CD4-positive, alpha-beta T cell treated with Interleukin-15 for 1 hour (primary cell): ENCODE results near the gene SHROOM3.

Experiments
- DNase-seq: peaks from one replicate; pipeline ENCODE4 v3.0.0-alpha.2; 2020

Gene SHROOM3

GRCh38 chr4:76729460-76729859 lies 294.4 kb downstream of the SHROOM3 start:
- DNase-seq = no peak

- DNase-seq = no peak
These were observed 295.0 kb downstream of the SHROOM3 start for GRCh38 chr4:76729980-76730379.

GRCh38 chr4:76732246-76732645 lies 297.2 kb downstream of the SHROOM3 start:
- DNase-seq = no peak

GRCh38 chr4:76733068-76733771 lies 298.2 kb downstream of the SHROOM3 start:
- DNase-seq = no peak

GRCh38 chr4:76736414-76736813 lies 301.4 kb downstream of the SHROOM3 start:
- DNase-seq = no peak

GRCh38 chr4:76737180-76737579 lies 302.2 kb downstream of the SHROOM3 start:
- DNase-seq = no peak

GRCh38 chr4:76737771-76738085 lies 302.7 kb downstream of the SHROOM3 start:
- no peak for DNase-seq

- no peak for DNase-seq
These were observed 303.3 kb downstream of the SHROOM3 start for GRCh38 chr4:76738086-76738931.

- DNase-seq = no peak
These were observed 305.2 kb downstream of the SHROOM3 start for GRCh38 chr4:76740192-76740591.

GRCh38 chr4:76740866-76741662 lies 306.0 kb downstream of the SHROOM3 start:
- DNase-seq = no peak

GRCh38 chr4:76741663-76742020 lies 306.6 kb downstream of the SHROOM3 start:
- no peak for DNase-seq

GRCh38 chr4:76744241-76744921 lies 309.4 kb downstream of the SHROOM3 start:
- DNase-seq = no peak

GRCh38 chr4:76745240-76745639 lies 310.2 kb downstream of the SHROOM3 start:
- DNase-seq = no peak

- DNase-seq = no peak
These were observed 312.5 kb downstream of the SHROOM3 start for GRCh38 chr4:76747563-76747962.

- DNase-seq = no peak
These were observed 313.6 kb downstream of the SHROOM3 start for GRCh38 chr4:76748649-76749048.

GRCh38 chr4:76749355-76749754 lies 314.3 kb downstream of the SHROOM3 start:
- DNase-seq = no peak

- no peak for DNase-seq
These were observed 315.7 kb downstream of the SHROOM3 start for GRCh38 chr4:76750716-76751115.

- DNase-seq = no peak
These were observed 316.7 kb downstream of the SHROOM3 start for GRCh38 chr4:76751612-76752343.

- no peak for DNase-seq
These were observed 318.0 kb downstream of the SHROOM3 start for GRCh38 chr4:76752861-76753501.

- no peak for DNase-seq
These were observed 318.8 kb downstream of the SHROOM3 start for GRCh38 chr4:76753814-76754213.

GRCh38 chr4:76754439-76754838 lies 319.4 kb downstream of the SHROOM3 start:
- DNase-seq = no peak

GRCh38 chr4:76755756-76756155 lies 320.7 kb downstream of the SHROOM3 start:
- DNase-seq = no peak
